ENCODE measurements around the gene WDR48. TPM values are rescaled to one million over a fixed set of nuclear protein-coding genes. Genes with fewer than 3 reads are reported as not detected.
"Not testable (repeated sequence)": the region's sequence is repeated elsewhere in the genome, so short reads cannot be mapped to it uniquely, and the experiment has no call there.

Gene WDR48
- total RNA-seq, 4 donors from 2014 or later, result 27.4 to 47.2 (median 38.0) TPM

GRCh38 chr3:39038165-39038564 is 13.7 kb upstream of the WDR48 start:
- no peak overlapping the region for H3K27ac ChIP-seq

GRCh38 chr3:39050029-39050428 is 1.8 kb upstream of the WDR48 start:
- ATAC-seq, result no peak
- no peak for TF ChIP-seq EP300 (IDR thresholded peaks at IDR 0.05)
- no peak for TF ChIP-seq POLR2A (IDR thresholded peaks at IDR 0.05)
- no peak for TF ChIP-seq CTCF (IDR thresholded peaks at IDR 0.05)
- TF ChIP-seq POLR2AphosphoS5 (IDR thresholded peaks at IDR 0.05), result no peak
- Histone ChIP-seq H3K9me3 (no peaks in the 10 kb centered on the region), H3K27me3 (no peaks in the 10 kb centered on the region), H3K4me1 (peaks cover 7 to 30% (median 11%) of the 10 kb centered on the region in 3 donors), H3K27ac (no peak overlapping the region), H3K36me3 (no peaks in the 10 kb centered on the region), H3K4me3 (no peak overlapping the region)

More at GRCh38 chr3:39038165-39038564, 13.7 kb upstream of the WDR48 start:
- Histone ChIP-seq H3K27me3 (no peaks in the 10 kb centered on the region), H3K4me3 (no peak overlapping the region), H3K4me1 (no peaks in the 10 kb centered on the region), H3K36me3 (no peaks in the 10 kb centered on the region), H3K9me3 (peaks cover 0 to 19% (median 0%) of the 10 kb centered on the region in 3 donors)
- no peak for ATAC-seq
- TF ChIP-seq CTCF (IDR thresholded peaks at IDR 0.05), result no peak
- no peak for TF ChIP-seq EP300 (IDR thresholded peaks at IDR 0.05)
- no peak for TF ChIP-seq POLR2AphosphoS5 (IDR thresholded peaks at IDR 0.05)
- TF ChIP-seq POLR2A (IDR thresholded peaks at IDR 0.05), result no peak

GRCh38 chr3:39052583-39052982 is 767 bp downstream of the WDR48 start:
- Histone ChIP-seq H3K27ac (peak overlapping the region; percentile 76 to 92 (median 90)), H3K4me3 (peak overlapping the region; percentile 86 to 95), H3K9me3 (no peaks in the 10 kb centered on the region), H3K27me3 (no peaks in the 10 kb centered on the region), H3K4me1 (peaks cover 7 to 35% (median 11%) of the 10 kb centered on the region in 3 donors), H3K36me3 (no peaks in the 10 kb centered on the region)
- WGBS, 2 donors (ENCODE audit: low coverage in 1 of 2), result 0 to 7% methylated on average over 3 to 11 of the region's 11 CpGs
- TF ChIP-seq POLR2A (IDR thresholded peaks at IDR 0.05) (no peak), EP300 (IDR thresholded peaks at IDR 0.05) (no peak), CTCF (IDR thresholded peaks at IDR 0.05) (no peak), POLR2AphosphoS5 (IDR thresholded peaks at IDR 0.05) (no peak)
- ATAC-seq, result no peak

- H3K4me1 ChIP-seq, result peaks cover 7 to 35% (median 11%) of the 10 kb centered on the region in 3 donors
- no peaks in the 10 kb centered on the region for H3K9me3 ChIP-seq
- H3K36me3 ChIP-seq, result no peaks in the 10 kb centered on the region
- ATAC-seq, result no peak
- H3K27ac ChIP-seq, result no peak overlapping the region
- 79 to 86% methylated on average over 2 of the region's 2 CpGs for WGBS, 2 donors (ENCODE audit: low coverage in 1 of 2)
- no peaks in the 10 kb centered on the region for H3K27me3 ChIP-seq
- H3K4me3 ChIP-seq, result no peak overlapping the region
- TF ChIP-seq EP300 (IDR thresholded peaks at IDR 0.05) (no peak), POLR2AphosphoS5 (IDR thresholded peaks at IDR 0.05) (no peak), CTCF (IDR thresholded peaks at IDR 0.05) (no peak), POLR2A (IDR thresholded peaks at IDR 0.05) (no peak)
Observed at GRCh38 chr3:39053696-39054095, 1.9 kb downstream of the WDR48 start.

GRCh38 chr3:39056151-39056550 is 4.3 kb downstream of the WDR48 start:
- peaks cover 7 to 32% (median 11%) of the 10 kb centered on the region in 3 donors for H3K4me1 ChIP-seq
- 87% methylated on average over 3 of the region's 3 CpGs; no CpG with 5 or more reads in 1 of the 2 donors for WGBS, 2 donors (ENCODE audit: low coverage in 1 of 2)
- ATAC-seq, result no peak
- no peaks in the 10 kb centered on the region for H3K9me3 ChIP-seq
- no peaks in the 10 kb centered on the region for H3K27me3 ChIP-seq
- TF ChIP-seq CTCF (IDR thresholded peaks at IDR 0.05), result no peak
- TF ChIP-seq POLR2A (IDR thresholded peaks at IDR 0.05), result no peak
- no peak for TF ChIP-seq POLR2AphosphoS5 (IDR thresholded peaks at IDR 0.05)
- no peak for TF ChIP-seq EP300 (IDR thresholded peaks at IDR 0.05)
- H3K36me3 ChIP-seq, result no peaks in the 10 kb centered on the region
- no peak overlapping the region for H3K4me3 ChIP-seq
- no peak overlapping the region for H3K27ac ChIP-seq

- WGBS, 2 donors (ENCODE audit: low coverage in 1 of 2), result 75 to 80% methylated on average over 1 to 2 of the region's 2 CpGs
- H3K4me3 ChIP-seq, H3K9me3 ChIP-seq, H3K27ac ChIP-seq, H3K27me3 ChIP-seq, ATAC-seq, H3K4me1 ChIP-seq: not testable (repeated sequence)
- H3K36me3 ChIP-seq, result peaks cover 0 to 24% of the 10 kb centered on the region in 2 donors
Observed at GRCh38 chr3:39061228-39061627, 9.4 kb downstream of the WDR48 start.
